Activated CD4-positive, alpha-beta T cell treated with anti-CD3 and anti-CD28 coated beads, Interleukin-2, amount 50 U/mL, for 1 hour (primary cell): ENCODE results near the gene FOXP4.
"Not testable (repeated sequence)": the region's sequence is repeated elsewhere in the genome, so short reads cannot be mapped to it uniquely, and the experiment has no call there.

Experiments used
- DNase-seq: peaks from one replicate; pipeline ENCODE4 v3.0.0-alpha.2; 2020

FOXP4 gene

DNA sequence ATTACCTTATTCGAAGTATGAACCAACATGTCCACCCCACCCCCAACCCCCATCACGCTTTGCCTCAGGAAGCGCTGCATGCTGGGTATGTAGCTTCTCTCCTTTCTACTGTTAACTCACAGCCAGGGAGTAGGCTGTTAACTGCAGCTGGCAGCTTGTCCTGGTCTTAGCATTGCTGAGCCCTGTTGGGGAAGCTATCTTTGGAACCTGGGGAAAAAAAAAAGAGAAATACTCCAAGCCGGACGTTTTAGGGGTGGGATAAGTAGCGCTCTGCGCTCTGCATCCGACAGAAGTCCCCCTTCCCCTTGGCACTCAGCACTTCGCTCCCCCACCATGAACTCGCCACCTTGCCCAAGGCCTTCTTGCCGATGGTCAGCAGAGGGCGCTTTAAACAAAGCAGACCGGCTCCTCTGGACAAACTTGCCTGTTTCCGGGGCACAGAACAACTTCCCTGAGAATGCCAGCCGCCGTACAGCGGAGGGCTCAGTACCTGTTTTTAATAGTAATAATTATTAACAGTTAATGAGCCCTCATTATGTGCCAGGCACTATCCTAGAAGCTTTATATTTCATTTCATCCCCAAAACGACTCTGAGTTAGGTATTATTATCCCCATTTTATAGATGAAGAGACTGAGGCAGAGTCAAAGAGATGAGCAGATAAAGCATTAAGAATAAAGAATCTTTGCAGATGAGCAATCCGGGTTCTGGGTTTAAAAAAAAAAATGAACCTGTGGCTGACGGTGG is 56.9 kb downstream of the FOXP4 start:
- DNase-seq: peak; percentile 66

DNA sequence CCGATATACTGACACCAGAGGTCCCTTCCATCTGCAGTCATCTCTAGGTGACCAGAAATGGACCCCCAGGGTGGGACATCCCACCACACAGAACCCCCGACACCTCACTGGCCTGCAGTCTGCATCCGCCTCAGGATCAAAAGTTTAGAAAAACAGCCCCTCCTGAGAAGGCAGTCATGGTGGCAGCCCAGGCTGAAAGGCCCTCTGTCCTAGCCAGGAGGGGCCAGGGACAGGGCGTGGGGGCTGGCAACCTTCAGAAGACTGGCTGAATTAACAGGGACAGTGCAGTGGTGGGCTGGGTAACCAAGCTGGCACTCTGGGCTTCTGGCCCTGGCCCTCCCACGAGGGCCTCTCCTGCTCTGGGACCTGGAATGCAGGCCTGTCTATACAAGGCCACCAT is 57.8 kb downstream of the FOXP4 start:
- DNase-seq: no peak

DNA sequence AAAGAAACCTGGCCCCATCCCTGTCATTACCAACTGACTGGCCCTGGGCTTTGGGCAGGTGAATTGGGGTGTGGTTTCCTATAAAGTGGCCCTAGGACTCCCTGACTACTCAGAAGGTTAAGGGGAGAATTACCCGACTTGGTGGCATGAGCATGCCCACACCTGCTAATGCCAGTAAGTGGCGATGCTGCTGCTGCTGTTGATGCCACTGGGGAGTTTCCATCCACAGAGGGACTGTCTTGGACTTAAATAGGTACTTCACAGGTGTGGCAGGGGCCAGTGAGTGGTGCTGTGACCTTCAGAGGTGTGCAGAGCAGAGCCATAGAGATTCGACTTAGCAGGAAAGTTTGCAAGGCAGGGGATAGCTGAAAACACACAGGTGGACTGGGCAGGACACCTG is 59.5 kb downstream of the FOXP4 start:
- no peak for DNase-seq

DNA sequence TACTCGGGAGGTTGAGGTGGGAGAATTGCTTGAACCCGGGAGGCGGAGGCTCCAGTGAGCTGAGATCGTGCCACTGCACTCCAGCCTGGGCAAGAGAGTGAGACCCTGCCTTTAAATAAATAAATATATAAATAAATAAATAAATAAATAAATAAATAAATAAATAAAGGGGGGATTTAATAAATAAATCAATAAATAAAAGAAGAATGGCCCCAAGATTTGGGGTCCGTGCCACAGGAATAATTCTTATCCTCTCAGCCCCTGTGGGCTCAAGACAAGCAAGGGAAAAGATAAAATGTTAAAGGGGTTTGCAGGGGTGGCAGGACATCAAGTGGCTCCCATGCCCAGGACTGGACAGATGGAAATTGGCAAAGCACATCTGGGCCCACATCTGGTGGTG is 60.9 kb downstream of the FOXP4 start:
- no peak for DNase-seq

DNA sequence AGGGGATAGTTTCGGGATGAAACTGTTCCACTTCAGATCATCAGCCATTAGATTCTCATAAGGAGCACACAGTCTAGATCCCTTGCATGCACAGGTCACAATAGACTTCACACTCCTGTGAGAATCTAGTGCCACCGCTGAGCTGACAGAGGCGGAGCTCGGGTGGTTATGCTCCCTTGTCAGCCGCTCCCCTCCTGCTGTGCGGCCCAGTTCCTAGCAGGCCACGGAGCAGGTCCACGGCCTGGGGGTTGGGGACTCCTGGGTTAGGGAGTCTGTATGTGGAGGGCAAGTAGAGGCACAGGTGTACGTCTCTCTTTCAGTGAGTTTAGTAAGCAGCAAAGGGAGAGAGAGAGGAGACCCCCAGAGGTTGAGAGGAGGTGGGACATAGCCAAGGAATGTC is 61.6 kb downstream of the FOXP4 start:
- no peak for DNase-seq

DNA sequence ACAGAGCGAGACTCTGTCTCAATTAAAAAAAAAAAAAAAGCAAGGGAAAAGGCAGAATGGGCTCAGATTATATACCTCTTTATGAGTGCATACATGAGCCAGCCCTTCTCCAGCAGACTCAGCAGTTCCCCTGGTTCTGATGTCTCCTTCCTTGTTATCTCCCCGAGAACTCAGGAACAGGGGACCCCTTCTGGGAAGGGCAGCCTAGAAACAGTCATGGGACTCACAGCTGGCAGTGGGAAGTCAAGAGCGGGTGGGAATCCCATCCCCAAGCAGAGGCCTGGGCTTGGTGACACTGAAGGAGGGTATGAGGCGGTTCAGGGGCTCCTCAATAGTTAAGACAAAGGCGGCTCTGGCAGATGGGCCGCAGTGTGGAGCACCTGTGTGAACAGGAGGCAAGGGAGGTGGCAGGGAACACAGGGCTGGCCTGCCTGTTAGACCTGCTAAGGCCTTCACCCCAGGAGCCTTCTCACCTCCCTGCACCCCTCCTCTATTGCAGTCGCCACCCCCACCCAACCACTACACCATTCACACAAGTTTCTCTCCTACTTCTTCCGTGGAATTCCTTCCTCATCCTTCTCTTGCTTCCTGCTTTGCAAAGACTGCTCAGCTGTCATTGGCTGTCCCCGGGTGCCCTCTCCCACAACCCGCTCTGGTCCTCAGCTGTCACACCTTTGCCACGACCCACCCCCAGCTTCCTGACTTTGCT is 62.4 kb downstream of the FOXP4 start:
- DNase-seq: no peak

DNA sequence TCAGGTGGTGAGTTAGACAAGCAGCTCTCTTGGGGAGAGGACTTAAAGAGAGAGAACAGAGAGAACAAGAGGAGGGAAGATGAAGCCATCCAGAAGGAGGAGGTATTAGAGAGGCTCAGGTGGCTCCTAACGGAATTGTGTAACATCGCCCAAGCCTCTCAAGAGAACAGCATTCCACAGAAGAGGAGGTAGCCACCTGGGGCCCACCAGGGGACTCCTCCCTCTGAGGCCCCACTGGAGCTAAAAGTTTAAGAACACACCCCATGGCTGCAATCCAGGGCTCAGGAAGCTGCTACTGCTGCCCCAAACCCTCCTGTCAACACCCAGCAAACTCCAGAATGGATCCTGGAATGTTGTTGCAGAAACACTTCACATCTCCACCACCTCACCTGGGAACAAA is 68.5 kb downstream of the FOXP4 start:
- DNase-seq: no peak

DNA sequence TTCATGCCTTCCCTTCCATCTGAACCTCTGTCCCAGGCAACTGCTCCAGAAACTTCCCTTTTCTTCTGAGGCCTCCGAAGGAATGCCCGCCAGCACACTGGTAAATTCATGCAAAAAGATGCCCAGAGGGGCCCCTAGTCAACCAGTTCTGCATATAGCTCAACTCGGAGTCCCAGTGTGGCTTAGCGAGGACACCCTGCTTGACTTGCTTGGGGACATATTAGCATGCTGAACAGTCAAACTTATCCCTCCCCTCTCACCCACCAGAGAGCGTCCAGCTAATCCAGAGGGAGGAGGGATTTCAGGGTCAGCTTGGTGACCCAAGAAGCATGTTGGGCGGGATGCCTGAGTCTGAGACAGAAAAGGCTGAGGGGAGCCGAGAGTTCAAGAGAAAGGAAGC is 69.1 kb downstream of the FOXP4 start:
- no peak for DNase-seq

DNA sequence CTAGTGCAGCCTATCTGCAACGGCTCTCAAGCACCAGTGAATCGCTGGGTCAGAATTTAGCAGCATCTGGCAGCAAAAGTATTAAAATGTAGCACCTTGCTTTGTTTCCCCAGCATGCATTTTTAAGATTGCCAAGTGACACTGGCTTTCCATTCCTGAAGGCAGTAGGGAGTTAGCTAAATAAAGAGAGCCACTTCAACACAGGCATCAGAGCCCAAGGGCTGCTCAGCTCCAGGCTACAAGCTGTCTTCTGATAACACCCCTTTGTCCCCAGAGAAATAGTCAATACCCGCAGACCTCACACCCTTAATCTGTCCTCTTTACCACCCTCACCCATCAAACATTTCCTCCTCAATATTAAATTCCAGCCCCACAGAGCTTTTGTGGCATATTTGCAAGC is 72.4 kb downstream of the FOXP4 start:
- no peak for DNase-seq

DNA sequence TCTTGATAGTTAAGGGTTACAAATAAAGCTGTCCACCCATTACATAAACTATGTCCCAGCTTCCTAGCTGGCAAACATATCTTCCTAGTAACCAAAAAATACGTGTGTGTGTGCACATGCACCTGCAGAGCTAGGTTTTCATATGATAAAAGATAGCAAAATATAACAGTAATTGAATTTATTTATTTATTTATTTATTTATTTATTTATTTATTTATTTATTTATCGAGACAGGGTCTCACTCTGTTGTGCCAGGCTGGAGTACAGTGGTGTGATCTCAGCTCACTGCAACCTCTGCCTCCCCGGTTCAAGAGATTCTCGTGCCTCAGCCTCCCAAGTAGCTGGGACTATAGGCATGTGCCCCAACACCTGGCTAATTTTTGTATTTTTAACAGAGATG is 73.0 kb downstream of the FOXP4 start:
- not testable (repeated sequence) for DNase-seq

DNA sequence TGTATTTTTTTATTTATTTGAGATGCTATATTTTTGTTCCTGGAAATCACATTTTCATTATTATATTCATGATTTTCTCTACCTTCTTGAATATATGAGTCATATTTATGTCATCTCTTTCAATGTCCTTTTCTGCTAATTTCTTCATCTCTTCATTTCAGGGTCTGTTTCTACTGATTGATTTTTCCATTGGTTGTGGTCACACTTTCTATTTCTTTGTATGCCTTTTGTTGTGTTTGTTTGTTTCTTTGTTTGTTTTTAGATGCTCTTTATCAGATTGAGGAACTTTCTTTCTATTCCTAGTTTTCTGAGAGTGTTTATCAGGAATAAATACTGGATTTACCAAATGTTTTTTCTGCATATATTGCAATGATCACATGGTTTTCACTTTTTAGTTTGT is 75.2 kb downstream of the FOXP4 start:
- DNase-seq: no peak

DNA sequence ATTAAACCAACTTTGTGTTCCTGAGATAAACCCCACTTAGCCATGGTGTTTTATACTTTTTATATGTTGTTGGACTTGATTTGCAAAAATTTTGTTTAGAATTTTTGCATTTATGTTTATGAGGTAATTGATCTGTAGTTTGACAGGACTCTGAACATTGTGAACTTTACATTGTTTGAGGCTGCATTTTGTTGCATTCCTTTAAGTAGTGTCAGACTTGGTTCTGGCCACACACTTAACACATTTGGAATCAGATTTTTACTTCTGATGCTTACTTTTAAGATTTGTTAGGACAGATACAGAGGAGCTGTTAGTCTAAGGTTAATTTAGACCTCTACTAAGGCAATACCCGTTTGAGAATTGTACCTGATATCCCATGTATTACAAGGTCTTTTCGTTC is 75.6 kb downstream of the FOXP4 start:
- no peak for DNase-seq

DNA sequence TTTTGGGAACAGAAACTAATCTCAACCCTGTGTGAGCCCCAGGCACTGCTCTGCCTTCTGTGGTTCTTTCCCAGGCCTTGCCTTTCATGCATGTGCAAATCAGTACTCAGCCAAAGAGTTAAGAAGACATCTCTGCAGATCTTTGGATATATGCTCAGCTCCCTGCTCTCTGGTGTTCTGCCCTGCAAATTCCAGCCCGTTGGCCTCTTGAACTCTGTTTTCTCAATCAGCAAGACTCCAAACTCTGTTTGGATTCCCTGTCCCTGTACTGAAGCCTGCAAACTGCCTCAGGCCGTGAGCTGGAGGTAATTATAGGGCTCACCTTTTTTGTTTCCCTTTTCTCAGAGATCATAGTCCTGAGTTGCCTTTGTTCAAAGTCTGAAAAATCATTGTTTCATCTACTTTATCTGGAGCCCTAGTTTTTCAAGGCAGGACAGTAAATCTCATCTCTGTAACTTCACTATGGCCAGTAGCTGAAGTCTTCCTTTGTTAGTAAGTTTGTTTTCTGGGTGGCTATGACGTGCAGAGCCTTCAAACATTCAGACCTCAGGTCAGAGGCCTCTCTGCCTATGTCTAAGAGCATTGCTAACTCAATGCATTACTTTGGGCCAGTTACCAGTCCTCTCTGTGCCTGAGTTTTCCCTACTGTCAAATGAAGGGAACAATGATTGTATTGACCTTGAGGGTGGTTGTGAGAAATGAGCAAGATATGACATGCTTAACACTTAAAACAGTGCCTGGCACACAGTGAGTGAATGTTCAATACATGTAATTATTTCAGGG is 76.2 kb downstream of the FOXP4 start:
- DNase-seq: no peak

DNA sequence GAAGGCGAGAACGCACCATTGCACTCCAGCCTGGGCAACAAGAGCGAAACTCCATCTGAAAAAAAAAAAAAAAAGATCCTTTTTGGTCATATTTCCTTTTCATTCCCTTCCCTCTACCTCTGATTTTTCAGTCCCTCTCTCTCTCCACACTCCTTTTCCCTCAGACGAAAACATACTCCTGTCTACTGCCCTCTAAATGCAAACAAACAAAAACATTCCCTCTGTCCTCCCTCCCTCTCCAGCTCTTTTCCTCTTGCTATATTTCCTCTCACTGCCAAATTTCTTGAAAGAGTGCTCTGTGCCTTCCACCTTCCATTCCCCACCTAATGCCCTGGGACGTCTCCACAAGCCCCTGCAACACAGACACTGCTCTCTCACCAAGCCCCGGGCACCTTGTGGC is 77.1 kb downstream of the FOXP4 start:
- DNase-seq: no peak

DNA sequence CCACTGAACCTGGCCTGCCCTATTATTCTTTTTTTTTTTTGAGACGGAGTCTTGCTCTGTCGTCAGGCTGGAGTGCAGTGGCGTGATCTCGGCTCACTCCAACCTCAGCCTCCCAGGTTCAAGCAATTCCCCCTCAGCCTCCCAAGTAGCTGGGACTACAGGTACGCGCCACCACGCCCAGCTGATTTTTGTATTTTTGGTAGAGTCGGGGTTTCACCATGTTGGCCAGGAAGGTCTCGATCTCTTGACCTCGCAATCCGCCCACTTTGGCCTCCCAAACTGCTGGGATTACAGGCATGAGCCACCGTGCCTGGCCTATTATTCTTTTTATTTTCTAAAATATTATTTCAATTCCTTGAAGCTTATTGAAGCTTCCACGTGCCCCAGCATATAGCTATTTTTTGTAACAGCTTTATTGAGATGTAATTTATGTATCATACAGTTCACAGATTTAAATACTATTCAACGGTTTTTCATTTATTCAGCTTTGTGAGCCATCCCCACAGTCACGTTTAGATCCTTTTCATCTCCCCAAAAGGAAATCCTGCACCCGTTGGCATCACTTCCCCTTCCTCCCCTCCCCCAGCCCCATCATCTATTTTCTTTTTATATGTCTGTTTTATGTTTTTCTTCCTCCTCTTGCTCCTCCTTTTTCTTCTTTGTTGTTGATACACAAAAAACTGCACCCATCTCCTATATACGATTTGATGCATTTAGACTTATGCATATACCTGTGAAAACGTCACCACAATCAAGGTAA is 78.6 kb downstream of the FOXP4 start:
- no peak for DNase-seq

DNA sequence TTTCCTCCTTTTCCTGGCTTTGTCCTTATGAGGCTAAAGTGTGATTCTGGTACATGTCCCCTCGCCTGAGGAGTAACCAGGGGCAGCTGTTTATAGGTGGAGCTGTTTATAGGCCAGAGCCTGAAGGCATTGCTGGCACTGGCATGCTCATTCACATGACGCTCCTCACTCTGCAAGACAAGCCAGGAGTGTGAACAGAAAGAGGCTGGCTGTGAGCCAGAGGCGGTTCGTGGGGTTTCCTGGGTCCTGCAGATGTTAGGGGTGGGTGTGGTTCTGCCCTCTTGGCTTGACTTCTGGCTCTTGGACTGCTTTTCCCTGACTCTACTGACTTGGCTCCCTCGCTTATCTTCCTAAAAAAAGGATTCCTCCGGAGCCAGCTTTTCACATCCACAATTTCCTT is 79.3 kb downstream of the FOXP4 start:
- no peak for DNase-seq

DNA sequence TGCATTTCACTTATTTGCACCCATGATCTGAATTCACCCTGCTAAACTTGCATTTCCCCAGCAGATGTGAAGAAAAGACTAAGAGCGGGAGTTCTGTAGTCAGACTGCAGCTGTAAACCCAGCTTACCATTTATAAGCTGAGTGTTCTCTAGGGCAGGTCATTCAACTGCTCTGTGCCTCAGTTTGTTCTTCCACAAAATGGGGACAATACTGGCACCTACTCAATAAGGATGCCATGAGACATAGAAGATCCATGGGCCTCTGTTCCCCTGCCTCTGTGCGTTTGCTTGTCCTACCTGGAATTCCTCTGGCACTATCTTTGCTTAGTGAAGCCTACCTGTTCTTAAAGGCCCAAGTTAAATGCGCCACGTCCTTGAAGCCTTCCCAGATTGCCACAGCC is 79.8 kb downstream of the FOXP4 start:
- DNase-seq: no peak

DNA sequence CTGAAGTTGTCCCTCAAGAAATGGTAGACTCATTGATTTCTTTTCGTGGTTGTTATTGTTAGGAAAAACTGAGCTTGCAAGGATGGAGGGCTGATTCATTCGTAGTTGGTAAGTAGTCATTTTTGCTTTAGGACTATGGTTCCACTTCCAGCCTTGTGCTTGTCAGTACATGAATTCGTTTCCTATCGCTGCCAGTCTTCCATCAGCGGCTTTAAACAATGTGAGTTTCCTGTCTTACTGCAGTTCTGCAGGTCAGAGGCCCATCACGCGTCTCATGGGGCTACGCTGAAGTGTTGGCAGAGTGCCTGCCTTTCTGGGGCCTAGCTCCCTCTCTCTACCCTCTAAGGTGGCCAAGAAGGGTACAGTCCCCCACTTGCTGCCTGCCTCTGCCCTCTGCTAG is 80.7 kb downstream of the FOXP4 start:
- DNase-seq: no peak

DNA sequence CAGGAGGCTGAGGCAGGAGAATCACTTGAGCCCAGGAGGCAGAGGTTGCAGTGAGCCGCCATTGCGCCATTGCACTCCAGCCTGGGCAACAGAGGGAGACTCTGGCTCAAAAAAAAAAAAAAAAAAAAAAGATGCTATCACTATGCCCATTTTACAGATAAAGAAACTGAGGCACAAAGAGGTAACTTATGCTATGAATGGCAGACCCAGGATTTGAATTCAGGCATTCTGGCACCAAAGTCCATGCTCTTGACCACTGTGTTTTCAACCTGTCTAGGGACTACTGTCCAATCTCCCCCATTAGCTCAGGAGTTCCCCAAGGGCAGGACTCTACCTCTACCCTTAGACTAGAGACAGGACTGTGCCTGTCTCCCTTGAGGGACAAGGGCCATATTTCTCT is 82.9 kb downstream of the FOXP4 start:
- no peak for DNase-seq

DNA sequence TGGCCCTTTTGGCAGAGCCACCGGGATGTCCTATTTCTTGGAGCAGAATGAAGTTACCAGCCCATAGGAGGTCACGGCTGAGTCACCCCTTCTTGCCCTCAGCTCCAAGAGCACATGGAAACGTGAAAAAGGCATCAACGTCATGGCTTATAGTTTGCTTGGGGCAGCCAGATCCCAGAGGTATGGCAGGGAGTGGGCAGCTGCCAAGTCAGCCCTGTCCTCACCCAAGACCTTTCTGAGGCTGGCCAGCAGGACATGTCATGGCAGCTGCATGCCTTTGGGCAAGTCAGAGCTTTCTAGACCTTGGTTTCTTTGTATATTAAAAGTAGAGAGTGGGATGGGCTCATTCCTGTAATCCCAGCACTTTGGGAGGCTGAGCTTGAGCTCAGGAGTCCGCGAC is 83.9 kb downstream of the FOXP4 start:
- no peak for DNase-seq

DNA sequence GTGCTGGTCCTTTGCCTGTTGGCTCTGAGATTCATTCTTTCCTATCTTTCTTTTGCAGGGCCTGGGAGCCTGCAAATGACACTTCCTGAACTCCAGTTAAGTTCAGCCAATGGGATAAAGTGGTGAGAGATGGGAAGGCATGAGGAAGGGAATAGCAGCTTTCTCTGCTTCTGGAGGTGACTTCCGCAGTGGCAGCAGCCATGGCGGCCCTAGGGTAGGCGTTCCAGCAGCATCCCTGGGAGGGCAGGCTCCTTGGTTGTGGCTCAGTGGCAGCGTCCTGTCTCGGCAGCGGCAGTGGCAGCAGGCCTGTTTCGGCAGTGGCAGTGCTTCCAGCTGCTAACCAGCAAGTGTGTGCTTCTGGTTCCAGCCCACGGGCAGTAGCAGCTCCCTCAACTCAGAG is 84.8 kb downstream of the FOXP4 start:
- no peak for DNase-seq

DNA sequence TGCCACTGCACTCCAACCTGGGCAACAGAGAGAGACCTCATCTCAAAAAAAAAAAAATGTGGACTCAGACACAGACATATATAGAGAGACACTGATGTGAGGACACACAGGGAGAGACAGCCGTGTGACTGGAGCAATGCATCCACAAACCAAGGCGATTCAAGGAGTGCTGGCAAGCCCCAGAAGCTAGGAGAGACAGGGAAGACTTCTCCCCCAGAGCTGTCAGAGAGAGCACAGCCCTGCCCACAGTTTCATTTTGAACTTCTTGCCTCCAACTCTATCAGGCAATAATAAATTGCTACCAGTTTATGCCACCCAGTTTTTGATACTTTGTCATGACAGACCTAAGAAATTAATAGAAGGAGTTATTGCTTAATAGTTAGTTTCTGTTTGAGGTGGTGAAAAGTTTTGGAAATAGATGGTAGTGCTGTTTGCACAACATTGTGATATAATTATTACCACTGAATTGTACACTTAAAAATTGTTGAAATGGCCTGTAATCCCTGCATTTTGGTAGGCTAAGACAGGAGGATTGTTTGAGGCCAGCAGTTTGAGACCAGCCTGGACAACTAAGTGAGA is 87.0 kb downstream of the FOXP4 start:
- no peak for DNase-seq

DNA sequence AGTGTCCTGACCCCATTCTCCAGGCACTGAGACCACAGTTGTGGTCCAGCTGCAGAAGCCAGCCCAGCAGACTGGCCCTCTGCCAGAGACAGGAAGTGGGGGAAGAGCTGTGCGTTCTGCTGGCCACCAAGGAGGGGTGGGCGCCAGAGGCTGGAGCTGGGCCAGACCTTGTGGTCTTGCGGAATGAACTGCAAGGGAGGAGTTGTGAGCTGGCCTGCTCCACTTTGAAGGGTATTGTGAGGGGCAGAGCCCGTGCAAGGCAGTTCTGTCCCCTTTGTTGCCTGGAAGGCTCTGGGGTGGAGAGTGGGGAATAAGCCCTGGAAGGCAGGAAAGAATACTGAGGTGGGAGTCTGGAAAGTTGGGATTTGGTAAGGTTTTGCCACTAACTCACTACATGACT is 88.5 kb downstream of the FOXP4 start:
- DNase-seq: no peak
